ENCODE data around the gene SLC25A6. TPM values are rescaled to one million over a fixed set of nuclear protein-coding genes. Genes with fewer than 3 reads are reported as not detected.

The SLC25A6 gene
- total and polyA plus RNA-seq, 9 of the 15 experiments (the other 6 are each of a cell fraction or from before 2014, with no cell fraction given), result 24.6 to 330 (median 129) TPM

DNA sequence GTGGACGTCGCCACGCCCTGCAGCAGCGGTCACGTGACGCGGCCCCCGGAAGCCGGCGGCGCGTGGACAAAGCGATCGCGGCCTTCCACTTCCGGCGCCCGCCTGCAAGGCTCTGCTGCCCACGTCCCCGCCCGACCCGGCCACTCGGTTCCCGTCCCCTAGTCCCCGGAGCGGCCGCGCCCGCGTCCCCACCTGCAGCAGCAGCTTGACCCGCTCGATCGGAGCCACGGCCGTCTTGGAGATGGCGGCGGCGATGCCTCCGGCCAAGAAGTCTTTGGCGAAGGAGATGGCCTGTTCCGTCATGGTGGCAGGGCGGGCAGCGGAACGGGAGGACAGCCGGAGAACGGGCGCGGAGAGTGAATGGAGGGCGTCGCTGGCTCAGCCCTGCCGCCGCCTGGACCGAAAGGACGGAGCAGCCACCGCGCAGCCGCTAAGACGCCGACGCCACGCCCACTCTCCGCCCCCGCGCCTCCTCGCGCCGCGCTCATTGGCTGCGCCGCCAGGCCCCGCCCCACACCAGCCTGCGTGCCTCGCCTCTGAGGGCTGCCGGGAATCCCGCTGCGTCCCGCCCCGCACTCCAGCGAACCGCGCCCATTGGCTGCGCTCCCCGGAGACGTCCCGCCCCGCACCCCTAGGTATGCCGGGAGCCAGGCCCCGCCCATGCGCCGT, at the start of gene SLC25A6 (continued):
- TF ChIP-seq, protein P1, sequence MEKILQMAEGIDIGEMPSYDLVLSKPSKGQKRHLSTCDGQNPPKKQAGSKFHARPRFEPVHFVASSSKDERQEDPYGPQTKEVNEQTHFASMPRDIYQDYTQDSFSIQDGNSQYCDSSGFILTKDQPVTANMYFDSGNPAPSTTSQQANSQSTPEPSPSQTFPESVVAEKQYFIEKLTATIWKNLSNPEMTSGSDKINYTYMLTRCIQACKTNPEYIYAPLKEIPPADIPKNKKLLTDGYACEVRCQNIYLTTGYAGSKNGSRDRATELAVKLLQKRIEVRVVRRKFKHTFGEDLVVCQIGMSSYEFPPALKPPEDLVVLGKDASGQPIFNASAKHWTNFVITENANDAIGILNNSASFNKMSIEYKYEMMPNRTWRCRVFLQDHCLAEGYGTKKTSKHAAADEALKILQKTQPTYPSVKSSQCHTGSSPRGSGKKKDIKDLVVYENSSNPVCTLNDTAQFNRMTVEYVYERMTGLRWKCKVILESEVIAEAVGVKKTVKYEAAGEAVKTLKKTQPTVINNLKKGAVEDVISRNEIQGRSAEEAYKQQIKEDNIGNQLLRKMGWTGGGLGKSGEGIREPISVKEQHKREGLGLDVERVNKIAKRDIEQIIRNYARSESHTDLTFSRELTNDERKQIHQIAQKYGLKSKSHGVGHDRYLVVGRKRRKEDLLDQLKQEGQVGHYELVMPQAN (IDR thresholded peaks at IDR 0.05; ENCODE audit: borderline replicate concordance), result peak; percentile 94
- TF ChIP-seq ZNF146 (CRISPR knock-in tag; IDR thresholded peaks at IDR 0.05; ENCODE audit: unreplicated experiment), result no peak
- TF ChIP-seq KDM2B (CRISPR knock-in tag; IDR thresholded peaks at IDR 0.05), result no peak
- TF ChIP-seq ZBTB17 (CRISPR knock-in tag; IDR thresholded peaks at IDR 0.05), result no peak
- TF ChIP-seq CSDE1 (IDR thresholded peaks at IDR 0.05), result no peak
- no peak for TF ChIP-seq FOSL1 (tag; conservative IDR thresholded peaks at IDR 0.05)
- no peak for TF ChIP-seq ZHX1 (conservative IDR thresholded peaks at IDR 0.05; ENCODE audit: low read length)
- no peak for TF ChIP-seq RBBP5 (IDR thresholded peaks at IDR 0.05; ENCODE audit: borderline replicate concordance, insufficient read depth, low read length, poor library complexity, severe bottlenecking)
- TF ChIP-seq, protein P2, sequence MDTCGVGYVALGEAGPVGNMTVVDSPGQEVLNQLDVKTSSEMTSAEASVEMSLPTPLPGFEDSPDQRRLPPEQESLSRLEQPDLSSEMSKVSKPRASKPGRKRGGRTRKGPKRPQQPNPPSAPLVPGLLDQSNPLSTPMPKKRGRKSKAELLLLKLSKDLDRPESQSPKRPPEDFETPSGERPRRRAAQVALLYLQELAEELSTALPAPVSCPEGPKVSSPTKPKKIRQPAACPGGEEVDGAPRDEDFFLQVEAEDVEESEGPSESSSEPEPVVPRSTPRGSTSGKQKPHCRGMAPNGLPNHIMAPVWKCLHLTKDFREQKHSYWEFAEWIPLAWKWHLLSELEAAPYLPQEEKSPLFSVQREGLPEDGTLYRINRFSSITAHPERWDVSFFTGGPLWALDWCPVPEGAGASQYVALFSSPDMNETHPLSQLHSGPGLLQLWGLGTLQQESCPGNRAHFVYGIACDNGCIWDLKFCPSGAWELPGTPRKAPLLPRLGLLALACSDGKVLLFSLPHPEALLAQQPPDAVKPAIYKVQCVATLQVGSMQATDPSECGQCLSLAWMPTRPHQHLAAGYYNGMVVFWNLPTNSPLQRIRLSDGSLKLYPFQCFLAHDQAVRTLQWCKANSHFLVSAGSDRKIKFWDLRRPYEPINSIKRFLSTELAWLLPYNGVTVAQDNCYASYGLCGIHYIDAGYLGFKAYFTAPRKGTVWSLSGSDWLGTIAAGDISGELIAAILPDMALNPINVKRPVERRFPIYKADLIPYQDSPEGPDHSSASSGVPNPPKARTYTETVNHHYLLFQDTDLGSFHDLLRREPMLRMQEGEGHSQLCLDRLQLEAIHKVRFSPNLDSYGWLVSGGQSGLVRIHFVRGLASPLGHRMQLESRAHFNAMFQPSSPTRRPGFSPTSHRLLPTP (IDR thresholded peaks at IDR 0.05; ENCODE audit: borderline replicate concordance, extremely low read depth, insufficient read length), result no peak
- TF ChIP-seq MBD2 (IDR thresholded peaks at IDR 0.05; ENCODE audit: borderline replicate concordance, low read depth), result peak; percentile 56; the same call in 1 of the 2 replicates
- no peak for TF ChIP-seq NFIX (CRISPR knock-in tag; IDR thresholded peaks at IDR 0.05; ENCODE audit: low read depth)
- no peak for TF ChIP-seq ZNF444 (CRISPR knock-in tag; IDR thresholded peaks at IDR 0.05)
- TF ChIP-seq ZZZ3 (IDR thresholded peaks at IDR 0.05), result no peak
- TF ChIP-seq NR4A1 (CRISPR knock-in tag; IDR thresholded peaks at IDR 0.05), result peak; percentile 64; the same call in 1 of the 2 replicates
- TF ChIP-seq NR4A1 (tag; IDR thresholded peaks at IDR 0.05), result no peak
- TF ChIP-seq OTX1 (CRISPR knock-in tag; IDR thresholded peaks at IDR 0.05), result no peak
- no peak for TF ChIP-seq FOXA1 (IDR thresholded peaks at IDR 0.05; ENCODE audit: borderline replicate concordance)
- no peak for TF ChIP-seq TGIF2 (CRISPR knock-in tag; IDR thresholded peaks at IDR 0.05)
- no peak for TF ChIP-seq XRCC3 (IDR thresholded peaks at IDR 0.05)
- TF ChIP-seq HNRNPUL1 (IDR thresholded peaks at IDR 0.05; ENCODE audit: low read length), result no peak
- TF ChIP-seq SETDB1 (IDR thresholded peaks at IDR 0.05; ENCODE audit: low read length), result no peak

Measured in K562 (cell line).